Measurements from ENCODE around the gene ABLIM2. TPM values are rescaled to one million over a fixed set of nuclear protein-coding genes. Genes with fewer than 3 reads are reported as not detected.

The ABLIM2 gene
- total and polyA plus RNA-seq, 2 of the 4 experiments (the other 2 are of a cell fraction) = under 0.01 to 0.10 TPM

- Histone ChIP-seq H3K4me2 (ENCODE audit: low read depth, low read length) (no peak overlapping the region), H3K9me1 (ENCODE audit: insufficient read depth, low read length) (no peaks in the 10 kb centered on the region), H3K23ac (ENCODE audit: low read depth, low read length) (no peak overlapping the region), H2BK120ac (ENCODE audit: low read depth, low read length) (no peak overlapping the region), H4K5ac (ENCODE audit: low read depth, low read length) (no peak overlapping the region), H4K20me1 (ENCODE audit: insufficient read depth, low read length) (no peaks in the 10 kb centered on the region), H2AFZ (replicated peaks; ENCODE audit: low read length, poor library complexity) (peak overlapping the region; percentile 43), H3K27me3 (ENCODE audit: control insufficient read depth, insufficient read depth, low read length) (peaks cover 61% of the 10 kb centered on the region), H3K4me3 (ENCODE audit: insufficient read depth, low read depth, low read length) (no peak overlapping the region), H3K56ac (ENCODE audit: extremely low read depth, insufficient read depth, low read length) (no peak overlapping the region), H2AK5ac (ENCODE audit: low read depth, low read length) (no peak overlapping the region), H2AK9ac (replicated peaks; ENCODE audit: low read depth, low read length, poor library complexity) (no peak overlapping the region), H3K9ac (ENCODE audit: low read depth, low read length) (no peak overlapping the region), H3K79me1 (ENCODE audit: low read depth in 1 of 2, low read length in 2 of 2) (no peaks in the 10 kb centered on the region), H3K4me1 (ENCODE audit: control insufficient read depth, insufficient read depth, low read length) (peaks cover 5% of the 10 kb centered on the region; the same call in 1 of the 2 replicates), H3K4ac (ENCODE audit: low read depth, low read length) (no peak overlapping the region), H2BK20ac (ENCODE audit: low read depth, low read length) (no peak overlapping the region), H4K8ac (ENCODE audit: low read depth in 2 of 2, low read length in 2 of 2) (no peak overlapping the region), H4K91ac (ENCODE audit: insufficient read depth, low read depth, low read length) (no peak overlapping the region), H3K18ac (ENCODE audit: low read depth, low read length) (no peak overlapping the region), H3K9me3 (ENCODE audit: control insufficient read depth, insufficient read depth, low read length) (no peaks in the 10 kb centered on the region), H3K14ac (replicated peaks; ENCODE audit: low read depth, low read length) (no peak overlapping the region), H3K36me3 (ENCODE audit: control insufficient read depth, insufficient read depth, low read length) (no peaks in the 10 kb centered on the region), H3K27ac (ENCODE audit: insufficient read depth, low read length) (no peak overlapping the region), H2BK5ac (ENCODE audit: low read depth, low read length, poor library complexity, severe bottlenecking) (no peak overlapping the region), H2BK15ac (ENCODE audit: low read depth, low read length) (no peak overlapping the region)
- POLR2A ChIA-PET (ENCODE audit: unreplicated experiment) = no interaction called here
- DNase-seq (no peak), ATAC-seq (ENCODE audit: low read depth) (no peak)
- in situ Hi-C loops (cut with MboI; ENCODE audit: low sequenced_read_pairs) (no loop called here), intact Hi-C loops (cut with micrococcal nuclease) (no loop called here), dilution Hi-C loops (cut with HindIII; ENCODE audit: low sequenced_read_pairs, unreplicated experiment) (no loop called here)
- WGBS, 2 experiments (ENCODE audit: extremely low coverage in 2 of 2, insufficient read length in 1 of 2) = no CpG with 5 or more reads among the region's 3 CpGs
- no TSS peak for BruUV-seq (replicated peaks)
- TF ChIP-seq USF2 (IDR thresholded peaks at IDR 0.05; ENCODE audit: low read depth, low read length) = no peak
- TF ChIP-seq CTCF (conservative IDR thresholded peaks at IDR 0.05; ENCODE audit: low read depth, low read length) = no peak
- TF ChIP-seq SMC3 (IDR thresholded peaks at IDR 0.05; ENCODE audit: low read depth, low read length) = no peak
- no peak for TF ChIP-seq MXI1 (IDR thresholded peaks at IDR 0.05; ENCODE audit: borderline replicate concordance, low read depth, low read length)
- TF ChIP-seq MAZ (IDR thresholded peaks at IDR 0.05; ENCODE audit: borderline replicate concordance, low read depth, low read length) = no peak
- TF ChIP-seq FOS (IDR thresholded peaks at IDR 0.05; ENCODE audit: low read depth, low read length) = no peak
- no peak for TF ChIP-seq CHD1 (IDR thresholded peaks at IDR 0.05; ENCODE audit: low read depth, low read length)
- TF ChIP-seq RCOR1 (IDR thresholded peaks at IDR 0.05; ENCODE audit: insufficient replicate concordance, low read length) = no peak
- TF ChIP-seq POLR2A (IDR thresholded peaks at IDR 0.05; ENCODE audit: low read depth, low read length) = no peak
- no peak for TF ChIP-seq ELK1 (IDR thresholded peaks at IDR 0.05; ENCODE audit: borderline replicate concordance, low read depth, low read length)
- TF ChIP-seq RFX5 (IDR thresholded peaks at IDR 0.05; ENCODE audit: low read depth, low read length) = no peak
- no peak for TF ChIP-seq CEBPB (IDR thresholded peaks at IDR 0.05; ENCODE audit: low read depth, low read length)
- TF ChIP-seq BHLHE40 (IDR thresholded peaks at IDR 0.05; ENCODE audit: low read depth, low read length) = no peak
- no peak for TF ChIP-seq NFE2L2 (IDR thresholded peaks at IDR 0.05; ENCODE audit: low read depth, low read length)
- no peak for TF ChIP-seq RAD21 (IDR thresholded peaks at IDR 0.05; ENCODE audit: low read length)
- CTCF ChIA-PET = no interaction called here
Observed at GRCh38 chr4:8160572-8160971, 2.0 kb upstream of the ABLIM2 start.
